K562 (cell line): ENCODE measurements around the gene SLC29A3. TPM values are rescaled to one million over a fixed set of nuclear protein-coding genes. Genes with fewer than 3 reads are reported as not detected.
A peak's percentile ranks its signal among the peaks of the same experiment; 100 is the strongest.

Experiments
- ATAC-seq: fragments of 200-7000 bp; cut with Tn5 transposase; 3 replicates; pipeline ENCODE4 v1.9.1; 2020; ENCODE audit warnings: moderate library complexity
- BruUV-seq: library from RNA; stranded (reverse); fragments of 400-500 nt; replicated peaks from 2 replicates; lab custom pipeline; 2021; lab: Mats Ljungman, UMichigan
- CTCF ChIA-PET: fragments of 300-600 bp; formaldehyde crosslinking; extraction: SDS; loops from one replicate; lab custom pipeline; 2021; ENCODE audit warnings: low intra/inter-chr PET ratio; lab: Yijun Ruan, JAX
- POLR2A ChIA-PET: fragments of 300-600, 350-650 bp; sonication (Branson Sonifier 250); formaldehyde crosslinking; extraction: SDS; loops from one replicate; lab custom pipeline; 2021; ENCODE audit warnings: antibody characterized with exemption, inconsistent platforms; lab: Yijun Ruan, JAX
- DNase-seq, 4 experiments: peaks; one replicate each; pipeline versions ENCODE4 v3.0.0 to v3.0.0-alpha.2; 2011 to 2018; ENCODE audit warnings: low spot score in 3 of 4, mixed read lengths in 3 of 4; ENCODE audit errors: extremely low read depth in 1 of 4
- FAIRE-seq: peaks from 2 replicates; lab custom pipeline; 2011; peaks lifted over from hg19 to GRCh38; lab: Jason Lieb, UNC
- H2AFZ ChIP-seq: 2 replicates; pipeline ENCODE4 v1.6.0; 2011; ENCODE audit warnings: low read depth, low read length, control low read depth, inconsistent platforms
- H3K27ac ChIP-seq: fragments of 200-600 bp; 3 replicates; pipeline ENCODE4 v1.8.0; 2011; ENCODE audit warnings: low read depth, mild to moderate bottlenecking, control low read depth, inconsistent platforms, low read length, moderate library complexity, mixed read lengths; ENCODE audit errors: extremely low read depth
- H3K27me3 ChIP-seq, 2 experiments: fragments of 300-600 bp in 1 of 2; 2 replicates in 1 of 2; 3 replicates in 1 of 2; pipeline versions ENCODE4 v1.6.0 to v1.8.0; 2011; ENCODE audit warnings: inconsistent platforms in 2 of 2, low read length in 2 of 2, mild to moderate bottlenecking in 1 of 2, mixed read lengths in 1 of 2, moderate library complexity in 1 of 2; ENCODE audit not compliant: control insufficient read depth in 2 of 2, insufficient read depth in 2 of 2
- H3K36me3 ChIP-seq: fragments of 300-600 bp; 3 replicates; pipeline ENCODE4 v1.8.0; 2011; ENCODE audit warnings: mild to moderate bottlenecking, low read length, inconsistent platforms; ENCODE audit not compliant: control insufficient read depth, insufficient read depth
- H3K4me1 ChIP-seq, 2 experiments: fragments of 200-600 bp in 1 of 2; replicated peaks in 1 of 2; 2 replicates in 1 of 2; 3 replicates in 1 of 2; pipeline versions ENCODE4 v1.5.1 to v1.8.0; 2011; ENCODE audit warnings: inconsistent platforms in 2 of 2, low read length in 2 of 2, mild to moderate bottlenecking in 1 of 2, mixed read lengths in 1 of 2, moderate library complexity in 1 of 2; ENCODE audit not compliant: control insufficient read depth in 2 of 2, insufficient read depth in 2 of 2
- H3K4me2 ChIP-seq: 2 replicates; pipeline ENCODE4 v1.6.1; 2011; ENCODE audit warnings: low read length, control low read depth, inconsistent platforms, mixed read lengths; ENCODE audit not compliant: insufficient read depth
- H3K4me3 ChIP-seq: fragments of 200-600 bp; sonication (generic), shearing (Covaris generic); 2 replicates; pipeline ENCODE4 v1.5.1; 2016; ENCODE audit warnings: control low read depth, inconsistent platforms
- H3K79me2 ChIP-seq: fragments of 200-600 bp; 3 replicates; pipeline ENCODE4 v1.8.0; 2011; ENCODE audit warnings: low read length, inconsistent platforms; ENCODE audit not compliant: control insufficient read depth, insufficient read depth
- H3K9ac ChIP-seq, 2 experiments: 2 replicates each; pipeline versions ENCODE4 v1.6.0 to v1.6.1; 2011; ENCODE audit warnings: low read depth in 2 of 2, low read length in 2 of 2, control low read depth in 1 of 2, inconsistent platforms in 1 of 2, mild to moderate bottlenecking in 1 of 2, mixed read lengths in 1 of 2; ENCODE audit not compliant: insufficient read depth in 1 of 2
- H3K9me1 ChIP-seq: one replicate; pipeline ENCODE4 v1.6.0; 2011; ENCODE audit warnings: inconsistent platforms, mild to moderate bottlenecking, low read length, moderate library complexity; ENCODE audit not compliant: control insufficient read depth, insufficient read depth
- H3K9me3 ChIP-seq: replicated peaks from 2 replicates; pipeline ENCODE4 v1.5.1; 2011; ENCODE audit warnings: low read depth, low read length, inconsistent platforms; ENCODE audit not compliant: control insufficient read depth, insufficient read depth
- H4K20me1 ChIP-seq: replicated peaks from 2 replicates; pipeline ENCODE4 v1.6.1; 2011; ENCODE audit warnings: low read length, inconsistent platforms, mixed read lengths; ENCODE audit not compliant: control insufficient read depth, insufficient read depth
- DEAF1 ChIP-seq: fragments of 450-650 bp; formaldehyde crosslinking; IDR thresholded peaks from 2 replicates; pipeline ENCODE4 v1.4.0; 2020; ENCODE audit warnings: mild to moderate bottlenecking, moderate library complexity
- EWSR1 ChIP-seq: fragments of 450-650 bp; IDR thresholded peaks from 2 replicates; pipeline ENCODE4 v1.6.1; 2018; ENCODE audit warnings: borderline replicate concordance, mild to moderate bottlenecking, low read depth, moderate library complexity; ENCODE audit not compliant: partially characterized antibody
- HMGN3 ChIP-seq: IDR thresholded peaks from 2 replicates; pipeline ENCODE4 v1.6.1; 2011; ENCODE audit warnings: borderline replicate concordance, low read depth, mild to moderate bottlenecking, mixed read lengths, low read length; ENCODE audit not compliant: insufficient read length; ENCODE audit errors: extremely low read depth
- MAX ChIP-seq: sonication (generic); formaldehyde crosslinking; IDR thresholded peaks from 2 replicates; pipeline ENCODE4 v1.9.0; 2022; ENCODE audit warnings: mild to moderate bottlenecking, missing genetic modification reagents
- RBM39 ChIP-seq: fragments of 200-400 bp; formaldehyde crosslinking; optimal IDR thresholded peaks from 2 replicates; pipeline ENCODE3; 2018; ENCODE audit warnings: low read depth, low read length
- RREB1 ChIP-seq: fragments of 250-450 bp; sonication (Bioruptor Pico); IDR thresholded peaks from 2 replicates; pipeline ENCODE4 v1.4.0; 2020
- WGBS: fragments of 100-300 bp; shearing (Covaris generic); methylation state at CpG from one replicate; pipeline ENCODE4 v1.1.6; 2016; ENCODE audit warnings: low coverage, mixed read lengths; ENCODE audit not compliant: insufficient coverage; ENCODE audit errors: missing lambda C conversion rate; 5-methylcytosine and 5-hydroxymethylcytosine counted together
- in situ Hi-C: fragments of 300-500 bp; cut with MboI; formaldehyde crosslinking; loops from 4 replicates; pipeline ENCODE4 v1.15.0; 2018; ENCODE audit warnings: inconsistent platforms, mixed read lengths
- intact Hi-C: fragments of 100-400 bp; cut with micrococcal nuclease; formaldehyde crosslinking; loops from 2 replicates; pipeline ENCODE4 v1.14.2; 2022
- polyA plus RNA-seq, 8 experiments: library from polyadenylated mRNA; depleted of rRNA in 4 of 8; stranded (reverse) in 5 of 8; unstranded in 3 of 8; fragments of >200 nt; fragmentation: Nextera tagmentation in 2 of 8; fragmentation: Illumina TruSeq in 1 of 8; extraction: Ambion mirVana in 2 of 8; extraction: Trizol in 1 of 8; gene quantifications; 2 replicates each; pipeline versions ENCODE4 v1.2.1 to v1.2.3, GENCODE V29; 2011 to 2014; ENCODE audit warnings: inconsistent platforms in 1 of 8, missing spikeins in 1 of 8
- total RNA-seq, 7 experiments: library from RNA; depleted of rRNA in 6 of 7; stranded (reverse); fragments of >200 nt in 6 of 7; fragmentation: Illumina TruSeq in 2 of 7; extraction: Trizol in 2 of 7; gene quantifications; 2 replicates each; pipeline versions ENCODE4 v1.2.1 to v1.2.3, GENCODE V29; 2011 to 2021; ENCODE audit warnings: low replicate concordance in 1 of 7

The SLC29A3 gene
- total and polyA plus RNA-seq, 9 of the 15 experiments (the other 6 are each of a cell fraction or from before 2014, with no cell fraction given), result 2.1 to 10.7 (median 4.6) TPM

GRCh38 chr10:71381611-71382010 is 62.6 kb downstream of the SLC29A3 start:
- no peaks in the 10 kb centered on the region for H3K27me3 ChIP-seq
- CTCF ChIA-PET, result no interaction called here
- no peak for DNase-seq
- no peaks in the 10 kb centered on the region for H3K79me2 ChIP-seq
- H3K4me3 ChIP-seq, result no peak overlapping the region
- H3K36me3 ChIP-seq, result no peaks in the 10 kb centered on the region
- POLR2A ChIA-PET, result interaction anchor here (0.6 to 1.5 kb wide), 3 partner anchors 9 to 13 kb away, joined by 3 to 4 read pairs (median 3); no protein-coding TSS in a partner anchor
- H3K4me2 ChIP-seq, result no peak overlapping the region
- no peak for TF ChIP-seq DEAF1 (CRISPR knock-in tag)
- TF ChIP-seq EWSR1, result no peak
- no peak for TF ChIP-seq RBM39
- TF ChIP-seq RREB1 (CRISPR knock-in tag), result no peak
- 0 out of 2 replicates have a peak, but pooled peaks have one; percentile 24 for TF ChIP-seq MAX
- TF ChIP-seq HMGN3, result no peak
- H3K9ac ChIP-seq, result no peak overlapping the region; a peak in 1 of 4 replicates
- ATAC-seq, result no peak
- 61% methylated on average over 3 of the region's 3 CpGs for WGBS
- BruUV-seq, result no TSS peak
- intact Hi-C loops (loop anchor here (5.0 kb wide), 2 partner anchors 316 to 516 kb away; no protein-coding TSS in a partner anchor), in situ Hi-C loops (loop anchor here (10.0 kb wide), 2 partner anchors 323 to 433 kb away; no protein-coding TSS in a partner anchor)
- H3K9me1 ChIP-seq, result no peaks in the 10 kb centered on the region
- no peak for FAIRE-seq
- no peak overlapping the region; the same call in 1 of the 2 replicates for H2AFZ ChIP-seq
- H3K9me3 ChIP-seq, result no peaks in the 10 kb centered on the region
- no peak overlapping the region for H3K27ac ChIP-seq
- peaks cover 11 to 19% of the 10 kb centered on the region in 2 experiments for H3K4me1 ChIP-seq
- no peaks in the 10 kb centered on the region for H4K20me1 ChIP-seq
